ENCODE data around the gene OR7C1.
"Not testable (repeated sequence)": the region's sequence is repeated elsewhere in the genome, so short reads cannot be mapped to it uniquely, and the experiment has no call there.

The OR7C1 gene

DNA sequence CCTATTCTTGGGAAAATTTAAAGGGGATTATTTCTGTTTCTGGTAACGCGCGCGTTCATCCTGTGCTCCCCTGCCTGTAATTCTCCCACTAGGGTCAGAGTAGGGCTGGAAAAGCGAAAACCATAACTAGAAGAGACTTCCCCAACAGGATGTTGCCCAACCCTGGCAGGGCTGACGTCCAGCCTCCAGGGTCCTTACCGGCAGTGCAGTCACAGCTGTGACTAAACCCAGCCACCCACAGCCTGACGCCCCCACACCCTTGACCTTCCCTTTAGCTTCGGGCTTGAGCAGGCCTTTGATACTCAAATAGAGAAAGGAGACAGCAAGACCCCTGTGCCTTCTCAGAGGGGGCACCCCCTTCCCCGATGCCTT, 50.3 kb downstream of the OR7C1 start:
- DNase-seq (ENCODE audit: low spot score) = not testable (repeated sequence)

DNA sequence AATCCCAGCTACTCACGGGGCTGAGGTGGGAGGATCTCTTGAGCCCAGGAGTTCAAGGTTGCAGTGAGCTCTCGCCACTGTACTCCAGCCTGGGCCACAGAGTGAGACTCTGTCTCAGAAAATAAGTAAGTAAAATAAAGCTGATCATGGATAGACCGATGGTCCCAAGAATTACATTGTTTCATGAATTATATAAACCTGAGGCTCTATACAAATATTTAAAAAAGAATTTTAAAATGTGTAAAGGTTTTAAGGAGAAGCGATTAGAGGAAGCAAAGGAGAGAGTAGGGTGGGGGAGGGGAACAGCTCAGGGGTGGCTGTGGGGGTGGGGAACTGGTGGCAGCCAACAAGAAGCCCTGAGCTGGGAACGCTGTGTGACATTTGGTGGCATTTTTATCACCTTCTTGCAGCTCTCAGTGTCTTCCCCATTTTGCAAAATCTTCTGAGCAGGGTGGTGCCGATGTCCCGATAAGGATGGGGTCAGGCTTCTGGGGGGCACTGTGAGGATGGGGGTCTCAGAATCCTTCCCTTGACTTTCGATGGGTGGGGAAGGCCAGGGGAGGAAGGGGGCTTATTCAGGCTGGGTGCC, 51.5 kb downstream of the OR7C1 start:
- not testable (repeated sequence) for DNase-seq (ENCODE audit: low spot score)

DNA sequence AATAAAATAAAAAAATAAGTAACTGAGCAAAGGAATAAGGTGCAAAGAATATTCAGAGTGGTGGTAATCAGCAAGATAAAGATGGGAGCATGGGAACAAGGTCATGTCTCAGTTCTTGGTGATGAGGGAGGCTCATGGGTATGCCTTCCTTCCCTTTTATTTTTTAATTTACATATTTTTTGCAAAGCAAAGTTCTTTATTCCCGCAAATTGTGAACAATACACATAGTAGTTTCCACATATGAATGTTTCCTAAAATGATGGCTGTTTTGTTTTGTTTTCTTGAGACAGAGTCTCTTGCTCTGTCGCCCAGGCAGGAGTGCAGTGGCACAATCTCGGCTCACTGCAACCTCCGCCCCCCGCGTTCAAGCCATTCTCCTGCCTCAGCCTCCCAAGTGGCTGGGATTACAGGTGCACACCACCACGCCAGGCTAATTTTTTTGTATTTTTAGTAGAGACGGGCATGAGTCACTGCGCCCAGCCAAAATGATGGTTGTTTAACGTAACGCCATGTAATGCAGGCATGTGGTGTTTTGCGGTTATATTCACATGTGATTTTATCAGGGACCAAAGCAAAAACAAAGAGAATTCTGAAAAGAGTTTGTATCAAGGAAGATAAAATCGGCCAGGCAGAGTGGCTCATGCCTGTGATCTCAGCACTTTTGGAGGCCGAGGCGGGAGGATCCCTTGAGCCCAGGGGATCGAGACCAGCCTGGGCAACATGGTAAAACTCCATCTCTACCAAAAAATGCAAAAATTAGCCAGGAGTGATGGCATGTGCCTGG, 52.2 kb downstream of the OR7C1 start:
- no peak for DNase-seq (ENCODE audit: low spot score)

DNA sequence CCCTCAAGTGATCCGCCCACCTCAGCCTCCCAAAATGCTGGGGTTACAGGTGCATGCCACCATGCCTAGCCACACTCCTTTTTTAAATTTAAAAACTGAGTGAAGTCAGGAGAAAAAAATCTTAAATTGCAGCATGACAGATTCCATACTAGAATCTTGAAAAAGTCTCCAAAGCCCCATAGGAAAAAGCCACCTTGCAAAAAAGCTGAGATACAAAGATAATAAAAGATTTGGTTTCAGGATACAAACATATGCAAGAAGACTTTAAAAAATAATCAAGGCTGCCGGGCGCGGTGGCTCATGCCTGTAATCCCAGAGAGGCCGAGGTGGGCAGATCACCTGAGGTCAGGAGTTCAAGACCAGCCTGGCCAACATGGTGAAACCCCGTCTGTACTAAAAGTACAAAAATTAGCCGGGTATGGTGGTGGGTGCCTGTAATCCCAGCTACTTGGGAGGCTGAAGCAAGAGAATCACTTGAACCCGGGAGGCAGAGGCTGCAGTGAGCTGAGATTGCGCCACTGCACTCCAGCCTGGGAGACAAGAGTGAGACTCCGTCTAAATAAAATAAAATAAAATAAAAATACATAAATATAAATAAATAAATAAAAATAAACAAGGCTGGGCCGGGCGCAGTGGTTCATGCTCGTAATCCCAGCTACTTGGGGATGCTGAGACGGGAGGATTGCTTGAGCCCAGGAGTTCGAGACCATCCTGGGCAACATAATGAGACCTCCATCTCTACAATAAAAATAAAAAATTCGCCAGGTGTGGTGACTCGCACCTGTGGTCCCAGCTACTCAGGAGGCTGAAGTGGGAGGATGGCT, 53.1 kb downstream of the OR7C1 start:
- DNase-seq (ENCODE audit: low spot score) = not testable (repeated sequence)

DNA sequence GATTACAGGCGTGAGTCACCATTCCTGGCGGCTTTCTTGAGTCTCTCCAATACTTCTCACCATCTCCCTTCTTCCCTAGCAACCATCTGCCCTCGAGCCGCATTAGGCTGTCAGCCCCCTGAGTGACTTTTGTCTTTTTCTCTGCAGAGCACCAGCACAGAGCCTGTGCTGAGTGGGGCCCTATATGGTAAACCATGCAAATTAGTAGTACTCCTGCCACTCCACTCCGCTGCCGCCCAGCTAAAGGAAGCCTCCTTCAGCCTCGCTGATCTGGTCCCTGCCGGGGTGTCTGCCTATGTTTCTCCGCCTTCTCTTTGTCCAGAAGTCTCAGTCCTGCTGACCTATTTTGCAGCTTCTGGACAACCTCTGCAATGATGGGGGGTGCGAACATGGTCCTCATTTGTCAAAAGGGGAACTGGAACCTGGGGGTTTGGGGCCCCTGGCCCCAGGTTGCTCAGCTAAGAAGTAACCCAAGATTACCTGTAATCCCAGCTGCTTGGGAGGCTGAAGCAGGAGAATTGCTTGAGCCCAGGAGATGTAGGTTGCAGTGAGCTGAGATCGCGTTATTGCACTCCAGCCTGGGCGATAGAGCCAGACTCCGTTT, 54.3 kb downstream of the OR7C1 start:
- not testable (repeated sequence) for DNase-seq (ENCODE audit: low spot score)

DNA sequence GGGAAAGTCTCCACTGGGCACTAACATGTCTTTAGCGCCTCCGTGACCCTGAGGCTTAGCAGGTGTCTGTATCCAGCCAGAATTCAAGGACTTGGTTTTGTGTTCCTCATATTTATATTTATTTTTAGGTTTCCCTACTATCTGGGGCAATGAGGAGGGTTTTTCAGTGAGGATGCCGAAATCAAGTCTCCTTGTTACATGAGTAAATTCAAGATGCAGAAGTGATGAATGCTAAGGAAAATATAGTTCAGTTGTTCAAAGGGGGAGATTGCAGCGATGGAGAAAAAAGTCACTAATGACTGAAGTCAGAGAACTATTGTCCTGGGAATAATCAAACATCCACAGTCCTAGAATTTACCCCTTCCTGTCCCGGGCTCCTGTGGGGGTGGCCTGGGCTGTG, 55.8 kb downstream of the OR7C1 start:
- no peak for DNase-seq (ENCODE audit: low spot score)

DNA sequence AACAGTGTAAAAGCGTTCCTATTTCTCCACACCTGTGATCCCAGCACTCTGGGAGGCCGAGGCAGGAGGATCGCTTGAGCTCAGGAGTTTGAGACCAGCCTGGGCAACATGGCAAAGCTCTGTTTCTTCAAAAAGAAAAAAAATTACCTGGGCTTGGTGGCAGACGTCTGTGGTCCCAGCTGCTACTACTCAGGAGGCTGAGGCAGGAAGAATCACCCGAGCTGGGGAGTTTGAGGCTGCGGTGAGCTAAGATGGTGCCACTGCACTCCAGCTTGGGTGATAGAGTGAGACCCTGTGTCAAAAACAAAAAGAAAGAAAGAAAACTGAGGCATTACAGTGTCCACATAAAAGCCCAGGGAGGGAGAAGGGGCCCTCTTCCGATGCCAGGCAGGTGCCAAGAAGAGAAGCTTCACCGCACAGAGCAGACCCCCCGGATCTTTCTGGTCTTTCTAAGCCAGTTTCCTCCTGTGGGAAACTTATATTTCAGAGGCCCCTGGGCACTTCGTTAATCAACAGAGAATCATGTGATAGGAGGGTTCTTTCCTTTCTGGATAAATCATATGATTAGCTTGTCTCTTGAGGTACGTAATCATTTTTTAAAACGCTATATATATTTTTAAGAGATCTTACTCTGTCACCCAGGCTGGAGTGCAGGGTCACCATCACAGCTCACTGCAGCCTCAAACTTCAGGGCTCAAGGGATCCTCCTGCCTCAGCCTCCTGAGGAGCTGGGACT, 56.7 kb downstream of the OR7C1 start, which contains the start of gene ADGRE2:
Gene ADGRE2, minus strand, starts transcription at position 451 of the 736 bp plus-strand sequence. CDS start 1,804 bp downstream, outside the sequence.
- DNase-seq (ENCODE audit: low spot score) = not testable (repeated sequence)

DNA sequence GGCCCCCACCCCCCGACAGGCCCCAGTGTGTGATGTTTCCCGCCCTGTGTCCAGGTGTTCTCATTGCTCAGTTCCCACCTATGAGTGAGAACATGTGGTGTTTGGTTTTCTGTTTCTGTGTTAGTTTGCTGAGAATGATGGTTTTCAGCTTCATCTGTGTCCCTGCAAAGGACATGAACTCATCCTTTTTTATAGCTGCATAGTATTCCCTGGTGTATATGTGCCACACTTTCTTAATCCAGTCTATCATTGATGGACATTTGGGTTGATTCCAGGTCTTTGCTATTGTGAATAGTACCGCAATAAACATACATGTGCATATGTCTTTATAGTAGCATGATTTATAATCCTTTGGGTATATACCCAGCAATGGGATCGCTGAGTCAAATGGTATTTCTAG, 57.3 kb downstream of the OR7C1 start:
- DNase-seq (ENCODE audit: low spot score) = not testable (repeated sequence)

DNA sequence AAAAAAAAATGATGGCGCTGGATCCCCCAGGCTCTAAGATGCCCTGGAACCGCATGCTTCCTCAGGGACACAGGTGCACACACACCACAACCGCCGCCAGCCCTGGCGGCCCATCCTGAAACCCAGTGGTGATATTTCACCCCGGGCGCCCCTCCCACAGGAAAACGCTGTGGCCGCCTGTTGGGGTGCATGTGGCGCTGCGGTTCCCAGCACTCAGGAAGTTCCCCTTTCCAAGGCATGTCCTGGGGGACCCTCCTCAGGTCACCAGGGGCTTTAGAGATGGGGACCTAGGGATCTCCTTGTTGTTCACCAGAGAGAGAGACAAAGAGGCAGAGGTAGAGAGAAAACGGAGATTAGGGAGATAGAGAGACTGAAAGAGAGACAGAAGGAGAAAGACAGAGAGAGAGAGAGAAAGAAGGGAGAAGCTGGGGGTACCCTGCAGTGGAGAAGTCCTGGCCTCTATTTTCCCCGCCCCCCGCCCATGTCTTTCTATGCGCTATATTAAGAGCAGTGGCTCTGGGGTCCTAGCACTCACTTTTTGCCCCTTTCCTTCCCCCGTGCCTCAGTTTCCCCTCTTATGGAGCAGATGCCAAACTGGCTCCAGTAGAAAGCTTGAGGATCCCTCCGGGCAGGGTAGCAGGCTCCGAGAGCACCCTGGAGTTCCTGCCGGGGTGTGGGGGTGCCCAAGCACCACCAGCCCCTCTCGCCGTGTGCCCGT, 59.0 kb downstream of the OR7C1 start:
- DNase-seq (ENCODE audit: low spot score) = no peak

DNA sequence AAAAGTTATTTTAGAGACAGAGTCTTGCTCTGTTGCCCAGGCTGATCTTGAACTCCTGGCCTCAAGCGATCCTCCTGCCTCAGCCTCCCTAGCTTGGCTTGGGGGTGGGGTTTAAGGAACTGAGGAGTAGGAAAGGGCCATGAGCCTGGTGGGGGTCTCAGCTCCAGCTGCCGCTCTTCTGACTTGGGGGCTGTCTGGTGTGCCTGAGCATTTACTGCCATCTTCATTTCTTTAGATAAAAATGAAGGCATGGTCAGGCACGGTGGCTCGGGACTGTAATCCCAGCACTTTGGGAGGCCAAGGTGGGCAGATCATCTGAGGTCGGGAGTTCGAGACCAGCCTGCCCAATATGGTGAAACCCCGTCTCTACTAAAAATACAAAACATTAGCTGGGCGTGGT, 59.7 kb downstream of the OR7C1 start:
- not testable (repeated sequence) for DNase-seq (ENCODE audit: low spot score)

DNA sequence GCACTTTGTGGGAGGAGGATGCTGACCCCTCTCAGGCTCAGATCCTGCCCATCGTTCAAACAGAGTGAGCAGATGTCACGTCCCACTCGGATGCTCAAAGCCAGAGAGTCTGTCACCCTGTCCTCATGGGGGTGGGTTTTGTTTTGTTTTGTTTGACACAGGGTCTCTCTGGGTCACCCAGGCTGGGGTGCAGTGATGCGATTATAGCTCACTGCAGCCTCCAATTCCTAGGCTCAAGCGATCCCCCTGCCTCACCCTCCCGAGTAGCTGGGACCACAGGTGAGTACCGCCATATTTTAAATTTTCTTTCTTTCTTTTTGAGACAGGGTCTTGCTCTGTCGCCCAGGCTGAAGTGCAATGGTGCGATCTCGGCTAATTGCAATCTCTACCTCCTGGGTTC, 60.6 kb downstream of the OR7C1 start:
- no peak for DNase-seq (ENCODE audit: low spot score)

DNA sequence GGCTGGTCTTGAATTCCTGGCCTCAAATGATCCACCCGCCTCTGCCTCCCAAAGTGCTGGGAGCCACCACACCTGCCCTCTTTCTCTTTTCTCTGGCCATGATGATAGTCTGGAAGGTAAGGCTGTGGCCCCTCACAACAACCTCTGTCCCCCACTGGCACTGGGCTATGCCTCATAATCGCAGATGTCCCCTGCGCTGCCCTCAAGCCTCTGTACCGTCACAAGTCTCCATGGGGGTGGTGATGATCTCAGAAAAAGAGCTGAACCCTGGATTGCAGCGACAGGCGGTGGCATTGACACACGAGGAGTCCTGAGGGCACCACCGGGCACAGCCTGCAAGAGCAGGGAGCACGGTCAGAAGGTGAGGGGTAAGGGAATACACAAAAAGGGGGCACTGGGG, 61.3 kb downstream of the OR7C1 start:
- not testable (repeated sequence) for DNase-seq (ENCODE audit: low spot score)

DNA sequence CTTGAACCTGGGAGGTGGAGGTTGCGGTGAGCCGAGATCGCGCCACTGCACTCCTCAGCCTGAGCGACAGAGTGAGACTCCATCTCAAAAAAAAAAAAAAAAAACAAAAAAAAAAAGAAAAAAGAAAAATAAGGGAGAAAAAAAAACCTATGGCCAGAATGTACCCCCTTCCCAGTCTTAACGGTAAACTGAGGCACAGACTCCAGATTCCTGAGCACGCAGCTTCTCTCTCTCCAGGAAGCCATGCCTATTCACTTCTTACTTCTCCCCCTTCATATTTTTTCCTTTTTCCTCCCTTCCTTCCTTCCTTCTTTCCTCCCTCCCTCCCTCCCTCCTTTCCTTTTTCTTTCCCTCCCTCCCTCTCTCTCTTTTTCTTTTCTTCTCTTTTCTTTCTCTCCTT, 62.0 kb downstream of the OR7C1 start:
- DNase-seq (ENCODE audit: low spot score) = no peak

DNA sequence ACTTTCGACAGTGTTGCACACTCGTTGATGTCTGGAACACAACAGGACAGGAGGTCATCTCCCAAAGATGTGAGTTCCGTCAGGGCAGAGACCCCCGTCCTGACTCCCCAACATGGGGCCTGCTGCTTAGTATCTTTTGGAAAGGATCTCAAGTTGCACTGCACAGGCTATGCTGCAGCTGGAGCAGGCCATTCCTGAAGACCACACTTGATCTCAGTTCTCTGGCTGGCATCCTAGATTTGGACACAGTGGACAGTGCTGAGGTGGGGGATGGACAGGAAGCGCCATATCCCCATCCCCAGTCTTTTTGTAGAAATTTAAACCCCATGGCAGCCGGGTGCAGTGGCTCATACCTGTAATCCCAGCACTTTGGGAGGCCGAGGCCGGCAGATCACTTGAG, 62.5 kb downstream of the OR7C1 start:
- no peak for DNase-seq (ENCODE audit: low spot score)

DNA sequence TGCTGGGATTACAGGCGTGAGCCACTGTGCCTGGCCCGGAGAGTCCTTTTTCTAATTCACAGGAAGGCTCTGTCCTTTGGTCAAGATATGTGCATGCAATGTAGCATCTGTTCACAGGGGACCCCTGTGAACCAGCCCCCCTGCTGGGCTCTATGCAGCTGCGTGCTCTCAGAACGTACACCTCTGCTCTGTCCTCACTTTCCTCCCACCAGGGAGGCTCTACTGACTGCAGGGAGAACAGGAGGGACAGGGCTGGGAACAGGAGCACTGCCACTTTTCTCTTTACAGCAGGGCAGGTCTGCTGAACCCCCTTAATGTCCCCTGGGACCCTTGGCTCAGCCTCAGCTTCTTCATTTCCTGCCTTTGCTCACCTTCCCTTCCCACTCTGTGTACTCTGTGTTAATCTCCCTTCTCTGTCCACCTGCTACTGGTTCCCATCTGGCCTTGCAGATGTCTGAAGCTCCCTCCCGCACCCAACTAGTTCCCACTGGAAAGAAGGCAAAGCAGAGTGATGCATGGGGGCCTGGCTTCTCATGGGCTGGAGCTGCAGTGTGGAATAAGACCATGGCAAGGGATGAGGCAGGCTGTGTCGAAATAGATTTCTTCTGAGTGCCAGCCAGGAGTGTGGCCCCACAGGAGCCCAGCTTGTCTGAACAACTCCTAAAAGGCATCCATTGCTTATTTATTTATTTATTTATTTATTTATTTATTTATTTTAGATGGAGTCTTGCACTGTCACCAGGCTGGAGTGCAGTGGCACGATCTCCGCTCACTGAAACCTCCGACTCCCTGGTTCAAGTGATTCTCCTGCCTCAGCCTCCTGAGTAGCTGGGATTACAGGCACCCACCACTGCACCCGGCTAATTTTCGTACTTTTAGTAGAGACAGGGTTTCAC, 63.8 kb downstream of the OR7C1 start:
- no peak for DNase-seq (ENCODE audit: low spot score)

DNA sequence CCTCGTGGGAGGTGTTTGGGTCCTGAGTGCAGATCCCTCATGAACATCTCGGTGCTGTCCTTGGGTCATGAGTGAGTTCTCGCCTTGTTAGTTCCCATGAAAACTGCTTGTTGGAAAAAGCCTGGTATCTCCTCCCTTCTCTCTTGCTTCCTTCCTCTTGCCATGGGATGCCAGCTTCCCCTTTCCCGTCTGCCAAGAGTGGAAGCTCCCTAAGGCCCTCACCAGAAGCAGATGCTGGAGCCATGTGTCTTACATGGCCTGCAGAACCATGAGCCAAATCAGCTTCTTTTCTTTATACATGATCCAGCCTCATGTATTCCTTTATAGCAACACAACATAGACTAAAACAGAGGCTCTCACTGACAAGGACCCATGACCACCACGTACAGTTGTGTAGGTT, 64.8 kb downstream of the OR7C1 start:
- DNase-seq (ENCODE audit: low spot score) = no peak

DNA sequence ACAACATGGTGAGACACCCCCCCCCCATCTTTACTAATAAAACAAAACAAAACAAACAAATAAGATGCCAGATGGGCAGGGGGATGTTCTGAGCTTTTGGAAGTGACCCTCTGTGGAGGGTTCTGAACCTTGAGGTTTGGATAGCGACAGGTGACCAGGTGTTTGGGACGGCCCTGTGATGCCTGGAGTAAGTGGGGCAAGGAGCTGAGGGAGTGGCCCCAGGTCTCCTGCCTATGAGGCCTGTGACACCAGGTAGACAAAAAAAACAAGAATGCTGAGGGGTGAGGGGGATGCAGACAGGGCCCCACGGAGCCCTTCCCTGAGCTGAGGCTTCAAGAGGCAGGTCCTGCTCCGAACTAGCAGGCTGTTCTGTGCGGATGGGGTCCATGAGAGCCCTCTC, 65.8 kb downstream of the OR7C1 start:
- DNase-seq (ENCODE audit: low spot score) = no peak

DNA sequence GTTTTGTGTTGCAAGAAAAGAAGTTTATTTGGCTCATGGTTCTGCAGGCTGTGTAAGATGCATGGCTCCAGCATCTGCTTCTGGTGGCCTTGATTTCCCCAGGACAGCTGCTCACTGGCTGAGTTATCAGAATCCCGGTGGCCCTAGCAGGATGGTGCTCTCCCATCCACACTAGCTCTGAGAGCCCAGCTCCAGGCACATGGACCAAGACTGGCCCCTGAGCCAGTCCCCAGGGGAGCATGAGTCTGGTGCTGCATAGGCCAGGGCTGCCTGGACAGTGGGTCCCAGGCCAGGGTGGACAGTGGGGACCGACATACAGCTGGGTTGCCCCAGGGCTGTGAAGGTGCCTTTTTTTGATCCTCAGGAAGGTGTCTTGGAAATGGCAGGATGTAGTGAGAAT, 67.0 kb downstream of the OR7C1 start:
- no peak for DNase-seq (ENCODE audit: low spot score)

DNA sequence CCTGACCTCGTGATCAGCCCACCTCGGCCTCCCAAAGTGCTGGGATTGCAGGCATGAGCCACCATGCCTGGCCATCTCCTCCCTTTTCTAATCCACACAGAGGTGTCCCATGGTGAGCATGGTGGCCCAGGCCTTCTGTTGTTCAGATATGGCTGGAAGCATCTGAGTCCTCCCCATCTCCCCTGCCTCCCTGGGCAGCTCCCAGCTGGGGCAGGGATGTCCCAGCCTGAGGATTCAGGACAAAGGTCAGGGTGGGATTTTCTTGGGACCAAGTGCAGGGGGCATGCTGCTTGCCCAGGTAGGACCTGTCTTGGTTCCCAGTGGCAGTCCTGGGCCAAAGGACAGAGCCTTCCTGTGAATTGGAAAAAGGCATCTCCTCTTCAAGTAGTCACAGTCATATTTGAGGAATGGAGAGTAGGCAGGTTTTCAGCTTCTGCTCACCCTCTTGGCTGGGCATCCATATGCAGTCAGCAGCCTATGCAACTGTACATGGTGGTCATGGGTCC, 67.5 kb downstream of the OR7C1 start:
- no peak for DNase-seq (ENCODE audit: low spot score)

DNA sequence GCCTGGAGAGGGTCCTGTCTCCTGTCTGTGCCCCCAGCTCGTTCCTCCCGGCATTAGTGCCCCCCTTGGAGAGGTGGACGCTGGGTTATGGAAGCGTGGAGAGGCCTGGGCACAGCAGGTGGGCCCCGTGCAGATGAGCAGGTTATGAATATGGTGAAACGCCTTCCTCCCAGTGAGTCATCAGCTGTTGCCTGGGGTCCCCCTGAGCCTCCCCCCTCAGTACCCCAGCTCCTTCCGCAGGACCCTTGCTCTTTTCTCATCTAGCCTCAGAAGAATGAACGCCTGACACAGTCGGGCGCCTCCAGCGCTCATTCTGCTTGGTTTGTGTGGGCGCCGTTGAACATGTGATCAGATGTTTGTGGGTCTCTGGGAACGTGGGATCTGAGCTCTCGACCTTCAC, 69.1 kb downstream of the OR7C1 start:
- DNase-seq (ENCODE audit: low spot score) = not testable (repeated sequence)

Measured in D341Med (cell line).